GM19193 (cell line): ENCODE measurements around the gene EXT2.

ENCODE experiments used
- POLR2A ChIP-seq: IDR thresholded peaks from 4 replicates; pipeline ENCODE4 v1.6.1; 2011; ENCODE audit not compliant: insufficient read depth, insufficient read length; ENCODE audit errors: extremely low read depth

Gene EXT2

GRCh38 chr11:44189986-44190882, 94.8 kb downstream of the EXT2 start:
- no peak for TF ChIP-seq POLR2A

- no peak for TF ChIP-seq POLR2A
These were observed 95.4 kb downstream of the EXT2 start for GRCh38 chr11:44190883-44191230.

GRCh38 chr11:44191322-44192016, 96.0 kb downstream of the EXT2 start:
- TF ChIP-seq POLR2A = no peak

- no peak for TF ChIP-seq POLR2A
These were observed 96.5 kb downstream of the EXT2 start for GRCh38 chr11:44192017-44192385.

GRCh38 chr11:44192462-44193100, 97.1 kb downstream of the EXT2 start:
- no peak for TF ChIP-seq POLR2A

- no peak for TF ChIP-seq POLR2A
These were observed 98.4 kb downstream of the EXT2 start for GRCh38 chr11:44193856-44194255.

GRCh38 chr11:44198146-44198724, 102.8 kb downstream of the EXT2 start:
- no peak for TF ChIP-seq POLR2A

- no peak for TF ChIP-seq POLR2A
These were observed 103.8 kb downstream of the EXT2 start for GRCh38 chr11:44199298-44199697.

GRCh38 chr11:44199816-44200215, 104.3 kb downstream of the EXT2 start:
- TF ChIP-seq POLR2A = no peak

GRCh38 chr11:44203270-44204043, 108.0 kb downstream of the EXT2 start:
- TF ChIP-seq POLR2A = no peak

- no peak for TF ChIP-seq POLR2A
These were observed 109.9 kb downstream of the EXT2 start for GRCh38 chr11:44205352-44205751.

GRCh38 chr11:44205836-44206235, 110.4 kb downstream of the EXT2 start:
- TF ChIP-seq POLR2A = no peak

GRCh38 chr11:44207292-44207691, 111.8 kb downstream of the EXT2 start:
- TF ChIP-seq POLR2A = no peak

GRCh38 chr11:44208976-44209603, 113.6 kb downstream of the EXT2 start:
- no peak for TF ChIP-seq POLR2A
